ENCODE results near the gene SLC26A1. TPM values are rescaled to one million over a fixed set of nuclear protein-coding genes. Genes with fewer than 3 reads are reported as not detected.

The SLC26A1 gene
- total and polyA plus RNA-seq, 3 experiments from 2014 or later: 1.1 TPM; not detected in 2

DNA sequence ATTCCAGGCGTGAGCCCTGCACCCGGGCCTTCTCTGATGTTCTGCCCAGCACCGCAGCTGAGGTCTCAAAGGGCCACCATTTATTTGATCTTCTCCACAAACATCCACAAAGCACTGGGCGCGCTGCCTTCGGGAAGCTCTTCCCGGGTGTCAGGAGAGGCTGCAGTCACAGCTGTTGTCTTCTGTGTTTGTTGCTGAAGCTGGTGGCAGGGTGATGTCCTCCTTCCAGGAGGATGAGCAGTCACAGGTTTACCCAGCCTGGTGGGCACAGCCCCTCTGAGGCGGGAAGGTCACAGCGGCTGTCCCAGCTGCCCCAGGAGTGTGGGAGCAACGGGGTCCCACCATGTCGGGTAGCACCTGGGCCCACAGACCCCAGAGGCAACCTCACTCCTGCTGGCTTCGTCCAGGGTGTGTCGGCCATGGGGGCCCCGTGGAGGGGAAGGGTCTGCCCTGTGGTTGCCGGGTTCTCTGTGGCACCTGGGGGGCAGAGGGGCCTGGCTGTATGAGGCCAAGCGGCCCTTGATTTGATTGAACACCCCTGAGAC lies 45.8 kb upstream of the SLC26A1 start:
- no peaks in the 10 kb centered on the region for H3K36me3 Mint-ChIP-seq
- no peak overlapping the region for H3K4me3 ChIP-seq (ENCODE audit: low read length)
- H3K4me3 Mint-ChIP-seq: no peak overlapping the region
- no peaks in the 10 kb centered on the region for H3K9me3 Mint-ChIP-seq
- no peaks in the 10 kb centered on the region for H3K27me3 ChIP-seq (ENCODE audit: insufficient read depth, low read length, poor library complexity, severe bottlenecking)
- peaks cover 0 to 2% (median 0%) of the 10 kb centered on the region in 3 donors for H3K4me1 Mint-ChIP-seq
- no peaks in the 10 kb centered on the region for H3K4me1 ChIP-seq (ENCODE audit: insufficient read depth, low read length)
- H3K27ac Mint-ChIP-seq: no peak overlapping the region
- H3K36me3 ChIP-seq (ENCODE audit: insufficient read depth, low read length): no peaks in the 10 kb centered on the region
- ChIA-PET CTCF (interaction anchor here (1.0 kb wide), 1 partner anchor 52 kb away, joined by 3 read pairs; the partner anchor contains the start of gene IDUA), POLR2A (no interaction called here)
- H3K9me3 ChIP-seq (ENCODE audit: low read length): no peaks in the 10 kb centered on the region
- peaks cover 3 to 4% of the 10 kb centered on the region in 2 donors for H3K27me3 Mint-ChIP-seq
- DNase-seq: no peak
- H3K27ac ChIP-seq (ENCODE audit: low read depth, low read length): no peak overlapping the region

DNA sequence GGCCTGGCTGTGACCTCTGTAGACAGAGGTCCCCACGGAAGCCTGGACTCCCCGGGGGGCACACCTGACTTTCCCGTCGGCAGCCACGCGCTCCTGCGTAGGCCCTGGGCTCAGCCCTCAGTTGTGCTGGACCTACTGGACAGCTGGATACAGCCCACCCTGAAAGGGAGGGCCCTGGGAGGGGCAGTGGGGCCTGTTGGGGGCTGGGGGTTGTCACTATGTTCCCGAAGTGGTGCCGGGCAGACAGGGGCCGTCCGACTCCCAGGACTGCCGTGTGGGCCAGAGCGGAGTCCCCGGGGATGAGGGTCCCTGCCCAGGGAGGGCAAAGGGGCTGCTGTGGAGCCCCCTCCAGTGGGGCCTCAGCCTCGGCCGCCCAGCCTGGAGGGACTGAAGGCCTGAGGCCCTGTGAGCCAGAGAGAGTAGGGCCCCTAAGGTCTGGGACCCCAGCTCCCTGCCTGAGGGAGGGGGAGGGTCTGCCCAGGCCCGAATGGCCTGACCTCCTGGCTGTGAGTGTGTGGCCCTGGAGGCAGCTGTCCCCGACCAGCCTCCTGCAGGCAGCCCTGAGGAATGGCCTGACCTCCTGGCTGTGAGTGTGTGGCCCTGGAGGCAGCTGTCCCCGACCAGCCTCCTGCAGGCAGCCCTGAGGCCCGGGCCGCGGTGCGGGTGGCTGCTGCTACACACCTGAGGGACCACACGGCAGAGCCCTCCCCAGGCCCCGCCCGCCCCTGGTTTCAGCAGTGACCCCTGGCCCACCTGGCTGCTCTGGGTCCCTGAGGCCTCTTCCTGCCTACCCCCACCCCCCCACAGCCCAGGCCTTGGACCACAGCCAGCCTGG lies 44.0 kb upstream of the SLC26A1 start:
- H3K9me3 Mint-ChIP-seq: no peaks in the 10 kb centered on the region
- Histone ChIP-seq H3K27ac (ENCODE audit: low read depth, low read length) (no peak overlapping the region), H3K4me1 (ENCODE audit: insufficient read depth, low read length) (no peaks in the 10 kb centered on the region), H3K4me3 (ENCODE audit: low read length) (no peak overlapping the region), H3K9me3 (ENCODE audit: low read length) (no peaks in the 10 kb centered on the region), H3K27me3 (ENCODE audit: insufficient read depth, low read length, poor library complexity, severe bottlenecking) (no peaks in the 10 kb centered on the region), H3K36me3 (ENCODE audit: insufficient read depth, low read length) (no peaks in the 10 kb centered on the region)
- H3K27me3 Mint-ChIP-seq: peaks cover 0 to 1% of the 10 kb centered on the region in 2 donors
- no peak overlapping the region for H3K27ac Mint-ChIP-seq
- H3K4me3 Mint-ChIP-seq: no peak overlapping the region
- no peaks in the 10 kb centered on the region for H3K36me3 Mint-ChIP-seq
- no peaks in the 10 kb centered on the region for H3K4me1 Mint-ChIP-seq
- no peak for DNase-seq
- ChIA-PET CTCF (no interaction called here), POLR2A (no interaction called here)

DNA sequence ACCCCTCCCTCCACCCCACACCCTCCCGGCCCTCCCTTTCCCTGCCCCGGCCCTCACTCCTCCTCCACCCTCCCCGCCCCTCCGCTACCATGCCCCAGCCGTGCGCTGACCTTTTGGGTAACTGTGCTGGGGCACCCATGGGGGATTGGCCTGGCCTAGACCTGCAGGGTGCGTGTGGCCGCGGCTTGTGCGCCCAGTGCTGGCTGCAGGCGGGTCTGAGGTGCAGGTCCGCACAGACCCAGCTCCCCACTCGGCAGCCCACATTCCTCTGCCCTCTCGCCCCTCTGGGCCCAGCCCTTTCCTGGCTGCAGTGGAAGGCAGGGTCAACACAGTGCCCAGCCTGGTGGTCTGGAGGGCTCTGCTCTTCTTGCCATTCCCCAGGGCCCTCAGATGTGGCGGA lies 42.9 kb upstream of the SLC26A1 start:
- H3K27me3 Mint-ChIP-seq: peaks cover 0 to 1% of the 10 kb centered on the region in 2 donors
- no peak overlapping the region for H3K4me3 Mint-ChIP-seq
- H3K9me3 Mint-ChIP-seq: no peaks in the 10 kb centered on the region
- DNase-seq: no peak
- Histone ChIP-seq H3K36me3 (ENCODE audit: insufficient read depth, low read length) (no peaks in the 10 kb centered on the region), H3K9me3 (ENCODE audit: low read length) (no peaks in the 10 kb centered on the region), H3K27me3 (ENCODE audit: insufficient read depth, low read length, poor library complexity, severe bottlenecking) (no peaks in the 10 kb centered on the region), H3K4me1 (ENCODE audit: insufficient read depth, low read length) (no peaks in the 10 kb centered on the region), H3K27ac (ENCODE audit: low read depth, low read length) (no peak overlapping the region), H3K4me3 (ENCODE audit: low read length) (no peak overlapping the region)
- ChIA-PET POLR2A (no interaction called here), CTCF (no interaction called here)
- H3K36me3 Mint-ChIP-seq: no peaks in the 10 kb centered on the region
- H3K4me1 Mint-ChIP-seq: no peaks in the 10 kb centered on the region
- H3K27ac Mint-ChIP-seq: no peak overlapping the region

DNA sequence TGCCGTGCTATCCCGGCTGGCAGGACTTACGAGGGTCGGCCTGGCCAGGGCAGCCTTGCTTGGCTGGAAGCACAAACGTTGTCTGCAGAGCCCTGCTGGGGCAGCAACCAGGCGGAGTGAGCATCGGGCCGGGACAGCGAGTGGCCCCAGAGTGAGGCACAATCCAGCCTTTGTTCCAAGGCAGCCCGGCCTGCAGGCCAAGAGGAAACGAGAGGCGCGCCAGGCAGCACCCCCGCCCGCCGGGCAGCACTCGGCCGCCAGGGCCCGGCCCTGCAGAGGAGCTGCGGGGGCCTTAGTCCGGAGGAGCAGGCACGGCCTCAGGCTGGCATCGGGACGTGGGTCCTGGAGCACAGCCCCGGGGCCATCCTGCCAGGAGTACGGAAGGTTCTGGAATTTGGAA lies 42.3 kb upstream of the SLC26A1 start:
- H3K36me3 ChIP-seq (ENCODE audit: insufficient read depth, low read length): no peaks in the 10 kb centered on the region
- H3K27me3 ChIP-seq (ENCODE audit: insufficient read depth, low read length, poor library complexity, severe bottlenecking): no peaks in the 10 kb centered on the region
- CTCF ChIA-PET: no interaction called here
- H3K9me3 Mint-ChIP-seq: no peaks in the 10 kb centered on the region
- no peaks in the 10 kb centered on the region for H3K4me1 ChIP-seq (ENCODE audit: insufficient read depth, low read length)
- no peak overlapping the region for H3K4me3 ChIP-seq (ENCODE audit: low read length)
- H3K27me3 Mint-ChIP-seq: peaks cover 0 to 1% of the 10 kb centered on the region in 2 donors
- no peak overlapping the region for H3K4me3 Mint-ChIP-seq
- no peaks in the 10 kb centered on the region for H3K4me1 Mint-ChIP-seq
- DNase-seq: no peak
- H3K36me3 Mint-ChIP-seq: no peaks in the 10 kb centered on the region
- no peak overlapping the region for H3K27ac ChIP-seq (ENCODE audit: low read depth, low read length)
- no peak overlapping the region for H3K27ac Mint-ChIP-seq
- POLR2A ChIA-PET: no interaction called here
- H3K9me3 ChIP-seq (ENCODE audit: low read length): no peaks in the 10 kb centered on the region

DNA sequence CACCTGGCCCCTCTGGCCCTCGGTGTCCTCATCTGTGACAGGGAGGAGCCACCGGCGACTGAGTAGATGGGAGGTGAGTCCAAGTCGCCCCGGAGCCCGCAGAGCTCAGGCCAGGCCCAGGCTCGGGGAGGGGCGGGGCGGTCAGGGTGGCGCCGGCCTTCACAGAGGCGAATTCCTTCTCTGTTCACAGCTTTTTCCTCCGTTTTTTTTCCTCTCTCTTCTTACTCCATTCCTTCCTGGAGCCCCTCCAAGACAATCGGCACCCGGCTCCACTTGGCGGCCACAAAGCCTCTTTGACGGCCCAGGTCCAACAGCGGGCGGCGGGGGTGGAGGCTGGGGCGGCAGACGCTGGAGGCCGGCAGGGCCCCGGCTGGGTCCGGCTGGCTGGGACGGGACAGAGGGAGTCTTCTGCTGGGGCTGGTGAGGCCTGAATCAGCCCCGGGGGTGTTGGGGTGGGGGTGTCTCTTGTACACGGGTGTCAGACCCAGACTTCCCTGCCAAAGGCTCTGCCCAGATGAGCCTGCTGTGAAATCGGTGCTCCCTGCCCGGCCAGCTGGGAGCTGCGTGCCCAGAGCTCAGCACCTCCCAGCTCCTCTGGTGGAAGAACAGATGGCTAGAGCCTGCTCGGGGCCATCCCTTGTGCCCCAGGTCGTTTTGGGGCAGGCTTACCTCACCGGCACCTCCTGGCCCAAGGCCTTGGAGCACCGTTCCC lies 40.8 kb upstream of the SLC26A1 start:
- no peaks in the 10 kb centered on the region for H3K9me3 ChIP-seq (ENCODE audit: low read length)
- Mint-ChIP-seq H3K4me1 (no peaks in the 10 kb centered on the region), H3K4me3 (no peak overlapping the region), H3K9me3 (no peaks in the 10 kb centered on the region), H3K36me3 (no peaks in the 10 kb centered on the region), H3K27me3 (peaks cover 0 to 1% of the 10 kb centered on the region in 2 donors), H3K27ac (no peak overlapping the region)
- H3K4me1 ChIP-seq (ENCODE audit: insufficient read depth, low read length): no peaks in the 10 kb centered on the region
- ChIA-PET POLR2A (no interaction called here), CTCF (no interaction called here)
- H3K4me3 ChIP-seq (ENCODE audit: low read length): no peak overlapping the region
- no peak overlapping the region for H3K27ac ChIP-seq (ENCODE audit: low read depth, low read length)
- no peaks in the 10 kb centered on the region for H3K27me3 ChIP-seq (ENCODE audit: insufficient read depth, low read length, poor library complexity, severe bottlenecking)
- no peak for DNase-seq
- H3K36me3 ChIP-seq (ENCODE audit: insufficient read depth, low read length): no peaks in the 10 kb centered on the region

DNA sequence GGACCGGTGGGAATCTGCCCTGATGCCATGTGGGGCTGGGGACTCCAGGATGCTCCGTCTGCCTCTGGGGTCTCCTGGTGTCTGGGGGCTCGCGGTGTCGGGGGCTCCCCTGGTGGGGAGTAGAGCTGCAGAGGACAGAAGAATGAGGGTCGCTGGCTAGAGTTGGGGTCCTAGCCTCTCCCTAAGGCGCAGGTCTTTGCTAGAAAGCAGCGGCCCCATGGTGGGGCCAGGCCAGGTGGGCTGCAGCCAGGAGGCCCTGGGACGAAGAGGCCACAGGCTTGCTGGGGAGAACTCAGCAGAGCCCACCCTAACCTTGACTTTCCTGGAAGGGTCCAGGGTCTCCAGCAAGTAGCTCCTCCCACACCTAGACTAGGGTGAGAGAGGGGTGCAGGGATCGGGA lies 39.7 kb upstream of the SLC26A1 start:
- Mint-ChIP-seq H3K27ac (no peak overlapping the region), H3K27me3 (peaks cover 0 to 1% of the 10 kb centered on the region in 2 donors), H3K9me3 (no peaks in the 10 kb centered on the region), H3K36me3 (no peaks in the 10 kb centered on the region), H3K4me1 (no peaks in the 10 kb centered on the region), H3K4me3 (no peak overlapping the region)
- Histone ChIP-seq H3K4me3 (ENCODE audit: low read length) (no peak overlapping the region), H3K27me3 (ENCODE audit: insufficient read depth, low read length, poor library complexity, severe bottlenecking) (no peaks in the 10 kb centered on the region), H3K27ac (ENCODE audit: low read depth, low read length) (no peak overlapping the region), H3K4me1 (ENCODE audit: insufficient read depth, low read length) (no peaks in the 10 kb centered on the region), H3K36me3 (ENCODE audit: insufficient read depth, low read length) (no peaks in the 10 kb centered on the region), H3K9me3 (ENCODE audit: low read length) (no peaks in the 10 kb centered on the region)
- POLR2A ChIA-PET: no interaction called here
- no peak for DNase-seq
- CTCF ChIA-PET: no interaction called here

DNA sequence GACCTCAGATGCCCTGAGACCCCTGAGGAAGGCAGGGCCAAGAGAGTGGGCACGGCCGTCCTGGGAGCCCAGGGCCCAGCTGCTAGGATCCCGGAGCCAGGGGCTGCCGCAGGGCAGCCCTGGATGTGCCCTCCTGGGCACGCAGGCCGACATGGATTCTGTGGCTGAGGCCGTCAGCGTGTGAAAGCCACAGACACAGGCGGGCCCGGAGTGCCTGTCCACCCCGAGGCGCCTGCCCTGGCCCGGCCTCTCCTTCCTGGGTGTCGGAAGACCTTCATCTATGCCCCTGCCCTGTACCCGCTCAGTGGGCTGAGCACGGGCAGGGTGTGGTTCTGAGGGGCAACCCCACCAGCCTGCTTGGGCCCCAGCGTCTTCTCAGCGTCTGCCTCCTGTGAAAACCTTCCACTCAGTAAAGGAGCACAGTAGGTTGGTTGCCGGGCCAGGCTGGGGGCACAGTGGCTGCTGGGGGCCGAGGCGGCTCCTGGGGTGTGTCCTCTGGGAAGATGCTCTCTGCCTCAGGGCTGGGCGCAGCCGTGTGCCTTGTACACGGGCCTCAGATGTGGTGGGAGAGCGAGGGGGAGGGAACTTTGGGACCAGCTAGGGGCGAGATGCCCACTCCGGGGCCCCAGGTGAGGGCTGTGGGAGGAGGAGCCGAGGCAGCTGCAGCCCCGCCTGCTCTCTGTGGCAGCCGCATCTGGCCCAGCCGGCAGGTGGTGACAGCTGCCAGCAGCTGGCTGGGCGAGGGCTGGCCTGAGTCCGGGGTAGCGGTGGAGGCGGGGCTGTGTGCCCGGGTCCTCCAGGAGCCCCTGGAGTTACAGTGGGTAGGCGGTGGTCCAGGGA lies 39.0 kb upstream of the SLC26A1 start:
- H3K9me3 ChIP-seq (ENCODE audit: low read length): no peaks in the 10 kb centered on the region
- ChIA-PET CTCF (no interaction called here), POLR2A (no interaction called here)
- Mint-ChIP-seq H3K4me3 (no peak overlapping the region), H3K36me3 (no peaks in the 10 kb centered on the region), H3K27me3 (peaks cover 0 to 1% of the 10 kb centered on the region in 2 donors), H3K27ac (no peak overlapping the region), H3K4me1 (no peaks in the 10 kb centered on the region), H3K9me3 (no peaks in the 10 kb centered on the region)
- DNase-seq: no peak
- no peaks in the 10 kb centered on the region for H3K27me3 ChIP-seq (ENCODE audit: insufficient read depth, low read length, poor library complexity, severe bottlenecking)
- no peaks in the 10 kb centered on the region for H3K4me1 ChIP-seq (ENCODE audit: insufficient read depth, low read length)
- no peaks in the 10 kb centered on the region for H3K36me3 ChIP-seq (ENCODE audit: insufficient read depth, low read length)
- no peak overlapping the region for H3K4me3 ChIP-seq (ENCODE audit: low read length)
- no peak overlapping the region for H3K27ac ChIP-seq (ENCODE audit: low read depth, low read length)

DNA sequence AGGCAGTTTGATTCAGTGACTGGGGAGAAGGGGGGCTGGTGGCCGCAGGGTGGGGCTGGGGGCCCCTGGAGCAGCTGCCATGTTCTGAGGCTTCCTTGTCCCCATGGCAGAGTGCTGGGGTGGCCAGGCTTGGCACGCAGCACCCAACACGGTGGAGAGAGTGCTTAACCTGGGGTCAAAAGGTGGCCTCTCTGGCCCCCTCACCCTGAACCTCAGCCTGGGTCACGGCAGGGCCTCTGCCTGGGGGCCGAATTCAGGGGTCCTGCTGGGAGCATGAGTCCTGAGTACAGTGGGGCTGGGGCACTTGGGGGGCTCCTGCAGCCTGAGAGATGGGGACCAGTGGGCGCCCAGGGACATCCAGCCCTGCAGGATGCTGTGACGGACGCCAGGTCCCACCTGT lies 38.1 kb upstream of the SLC26A1 start:
- Histone ChIP-seq H3K4me3 (ENCODE audit: low read length) (no peak overlapping the region), H3K36me3 (ENCODE audit: insufficient read depth, low read length) (no peaks in the 10 kb centered on the region), H3K4me1 (ENCODE audit: insufficient read depth, low read length) (no peaks in the 10 kb centered on the region), H3K9me3 (ENCODE audit: low read length) (no peaks in the 10 kb centered on the region), H3K27me3 (ENCODE audit: insufficient read depth, low read length, poor library complexity, severe bottlenecking) (no peaks in the 10 kb centered on the region), H3K27ac (ENCODE audit: low read depth, low read length) (no peak overlapping the region)
- no peak overlapping the region for H3K4me3 Mint-ChIP-seq
- CTCF ChIA-PET: no interaction called here
- no peak for DNase-seq
- H3K9me3 Mint-ChIP-seq: no peaks in the 10 kb centered on the region
- H3K27ac Mint-ChIP-seq: no peak overlapping the region
- peaks cover 0 to 1% of the 10 kb centered on the region in 2 donors for H3K27me3 Mint-ChIP-seq
- POLR2A ChIA-PET: no interaction called here
- no peaks in the 10 kb centered on the region for H3K36me3 Mint-ChIP-seq
- H3K4me1 Mint-ChIP-seq: peaks cover 0 to 2% (median 0%) of the 10 kb centered on the region in 3 donors
